HG02852 (cell line): ENCODE measurements around the gene FYN.
A peak's percentile ranks its signal among the peaks of the same experiment; 100 is the strongest.

Experiments used
- ATAC-seq: cut with Tn5 transposase; IDR thresholded peaks from one replicate; pipeline ENCODE4 v1.9.1; 2021; ENCODE audit warnings: mild to moderate bottlenecking, moderate library complexity; ENCODE audit not compliant: unreplicated experiment

The FYN gene

GRCh38 chr6:111884068-111884467 is 10.8 kb upstream of the FYN start:
- no peak for ATAC-seq

- no peak for ATAC-seq
Measured at GRCh38 chr6:111880181-111880888, 7.1 kb upstream of the FYN start.

GRCh38 chr6:111875741-111876140 is 2.5 kb upstream of the FYN start:
- ATAC-seq = no peak

- ATAC-seq = no peak
Measured at GRCh38 chr6:111874025-111874415, 768 bp upstream of the FYN start.

GRCh38 chr6:111872401-111873177 is 663 bp downstream of the FYN start:
- ATAC-seq = peak; percentile 24

GRCh38 chr6:111871725-111872400 is 1.4 kb downstream of the FYN start:
- no peak for ATAC-seq

- no peak for ATAC-seq
Measured at GRCh38 chr6:111871207-111871606, 2.0 kb downstream of the FYN start.

- no peak for ATAC-seq
Measured at GRCh38 chr6:111870742-111871064, 2.5 kb downstream of the FYN start.

- no peak for ATAC-seq
Measured at GRCh38 chr6:111870051-111870741, 3.1 kb downstream of the FYN start.

GRCh38 chr6:111866857-111867256 is 6.4 kb downstream of the FYN start:
- no peak for ATAC-seq

GRCh38 chr6:111865909-111866546 is 7.2 kb downstream of the FYN start:
- no peak for ATAC-seq

- ATAC-seq = no peak
Measured at GRCh38 chr6:111865049-111865585, 8.1 kb downstream of the FYN start.

- ATAC-seq = no peak
Measured at GRCh38 chr6:111864138-111865048, 8.9 kb downstream of the FYN start.

- ATAC-seq = no peak
Measured at GRCh38 chr6:111862741-111863140, 10.5 kb downstream of the FYN start.

- no peak for ATAC-seq
Measured at GRCh38 chr6:111862314-111862713, 10.9 kb downstream of the FYN start.

GRCh38 chr6:111861431-111861885 is 11.8 kb downstream of the FYN start:
- ATAC-seq = no peak

GRCh38 chr6:111858347-111858746 is 14.9 kb downstream of the FYN start:
- ATAC-seq = no peak

- ATAC-seq = no peak
Measured at GRCh38 chr6:111857674-111858337, 15.4 kb downstream of the FYN start.

- ATAC-seq = no peak
Measured at GRCh38 chr6:111855753-111856152, 17.5 kb downstream of the FYN start.
